ENCODE measurements around the gene OAT.
A peak's percentile ranks its signal among the peaks of the same experiment; 100 is the strongest.

Gene OAT

DNA sequence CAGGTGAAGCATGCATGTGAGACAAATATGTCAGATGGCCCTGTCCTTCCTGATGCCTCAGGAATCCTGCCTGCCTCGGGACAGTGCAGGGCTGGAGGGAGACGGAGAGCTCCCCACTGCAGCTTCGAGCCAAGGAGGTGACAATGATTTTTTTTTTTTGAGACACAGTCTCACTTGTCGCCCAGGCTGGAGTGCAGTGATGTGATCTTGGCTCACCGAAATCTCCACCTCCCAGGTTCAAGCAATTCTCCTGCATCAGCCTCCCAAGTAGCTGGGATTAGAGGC, 68.8 kb downstream of the OAT start:
- DNase-seq, result no peak

DNA sequence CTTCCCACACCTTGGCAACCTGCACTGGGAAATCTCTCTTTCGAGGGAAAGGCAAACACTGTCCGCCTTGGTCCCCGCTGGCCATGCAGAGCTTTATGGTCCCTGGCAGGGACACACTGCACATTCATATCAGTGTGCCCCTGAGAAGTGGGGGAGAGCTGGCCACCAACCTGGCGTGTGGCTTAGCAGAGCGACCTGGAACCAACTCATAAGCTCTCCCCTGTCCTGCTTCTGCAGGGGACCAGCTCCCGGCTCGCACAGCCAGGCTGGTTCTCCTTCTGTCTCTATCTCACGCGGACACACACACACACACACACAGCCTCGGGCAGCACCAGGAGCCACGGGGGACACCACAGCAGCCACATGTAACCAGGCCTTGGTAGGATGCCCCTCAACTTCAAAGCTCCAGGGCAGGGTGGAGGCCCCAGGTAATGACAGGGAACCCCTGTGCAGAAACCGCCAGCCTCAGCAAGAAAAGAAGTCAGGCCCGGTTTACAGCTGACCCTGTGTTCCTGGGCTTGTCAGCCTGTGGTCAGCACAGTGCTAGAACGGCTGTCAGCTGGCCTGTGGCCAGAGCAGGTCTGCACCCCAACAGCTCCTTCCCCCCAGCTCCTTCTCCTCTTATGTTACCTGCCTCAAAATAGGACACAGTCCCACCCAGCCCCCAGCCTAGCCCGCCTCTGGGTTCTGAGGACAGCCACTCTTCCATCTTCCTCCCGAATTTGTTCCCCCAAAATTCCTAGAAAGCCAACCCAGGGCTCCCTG, 69.3 kb downstream of the OAT start:
- no peak for DNase-seq

DNA sequence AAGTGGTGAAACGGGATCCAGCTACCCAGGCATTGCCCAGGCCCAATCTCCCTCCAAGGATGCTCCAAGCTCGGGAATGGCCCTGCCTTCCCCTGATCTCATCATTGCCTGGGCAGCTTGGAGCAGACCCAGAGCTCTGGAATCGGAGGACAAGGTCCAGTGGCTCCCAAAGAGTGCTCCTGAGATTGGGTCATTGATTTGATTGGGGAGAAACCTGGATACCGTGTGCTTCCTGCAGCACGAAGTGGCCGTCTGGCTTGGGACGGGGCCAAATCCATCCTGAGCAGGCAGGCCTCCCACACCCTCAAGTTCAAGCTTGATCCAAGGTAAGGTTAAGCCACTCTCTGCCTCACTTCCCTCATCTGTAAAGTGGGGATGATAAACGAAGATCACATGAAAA, 69.9 kb downstream of the OAT start:
- peak; percentile 3 for DNase-seq

DNA sequence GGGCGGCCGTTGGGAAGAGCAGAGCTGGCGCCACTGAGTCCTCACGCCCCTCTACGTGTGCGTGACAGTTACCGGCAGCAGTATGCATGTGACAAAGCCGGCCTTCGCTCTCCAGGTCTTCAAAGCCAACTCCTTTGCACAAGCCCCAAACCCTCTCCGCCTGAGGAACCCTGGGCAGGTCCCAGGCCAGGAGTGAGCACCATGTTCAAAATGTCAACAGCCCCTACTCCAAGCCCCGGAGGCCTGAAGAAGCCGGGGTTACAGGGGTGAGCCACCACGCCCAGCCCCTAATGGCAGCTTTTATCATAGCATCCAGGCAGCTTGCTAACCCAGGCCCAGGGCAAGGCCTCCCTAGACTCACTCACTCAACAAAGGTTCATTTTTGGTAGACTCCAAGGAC, 70.8 kb downstream of the OAT start:
- DNase-seq, result no peak
